GM18867 (cell line): ENCODE results near the gene PLAU.

Source experiments
- ATAC-seq: cut with Tn5 transposase; IDR thresholded peaks from one replicate; pipeline ENCODE4 v1.9.1; 2021; ENCODE audit warnings: mild to moderate bottlenecking, moderate library complexity; ENCODE audit not compliant: unreplicated experiment

PLAU gene

DNA sequence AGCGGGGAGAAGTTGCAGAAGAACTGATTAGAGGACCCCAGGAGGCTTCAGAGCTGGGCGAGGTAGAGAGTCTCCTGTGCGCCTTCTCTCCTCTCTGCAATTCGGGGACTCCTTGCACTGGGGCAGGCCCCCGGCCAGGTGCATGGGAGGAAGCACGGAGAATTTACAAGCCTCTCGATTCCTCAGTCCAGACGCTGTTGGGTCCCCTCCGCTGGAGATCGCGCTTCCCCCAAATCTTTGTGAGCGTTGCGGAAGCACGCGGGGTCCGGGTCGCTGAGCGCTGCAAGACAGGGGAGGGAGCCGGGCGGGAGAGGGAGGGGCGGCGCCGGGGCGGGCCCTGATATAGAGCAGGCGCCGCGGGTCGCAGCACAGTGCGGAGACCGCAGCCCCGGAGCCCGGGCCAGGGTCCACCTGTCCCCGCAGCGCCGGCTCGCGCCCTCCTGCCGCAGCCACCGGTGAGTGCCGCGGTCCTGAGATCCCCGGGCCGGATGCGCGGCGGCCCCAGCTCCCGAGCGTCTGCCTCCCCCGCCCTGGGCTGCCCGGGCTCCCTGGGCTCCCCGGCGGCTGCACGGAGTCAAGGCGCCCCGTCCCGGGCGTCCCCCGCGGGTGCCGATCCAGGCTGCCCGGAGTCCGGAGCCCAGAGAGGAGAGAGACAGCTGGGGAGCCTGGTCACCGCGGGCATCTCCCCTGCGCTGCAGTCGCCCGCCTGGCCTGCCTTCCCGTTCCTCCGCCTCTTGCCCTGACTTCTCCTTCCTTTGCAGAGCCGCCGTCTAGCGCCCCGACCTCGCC, at the start of gene PLAU:
TSS of gene PLAU (plus strand) at position 369 of the 789 bp plus-strand sequence. CDS start 424 bp downstream, outside the sequence.
- ATAC-seq = no peak

DNA sequence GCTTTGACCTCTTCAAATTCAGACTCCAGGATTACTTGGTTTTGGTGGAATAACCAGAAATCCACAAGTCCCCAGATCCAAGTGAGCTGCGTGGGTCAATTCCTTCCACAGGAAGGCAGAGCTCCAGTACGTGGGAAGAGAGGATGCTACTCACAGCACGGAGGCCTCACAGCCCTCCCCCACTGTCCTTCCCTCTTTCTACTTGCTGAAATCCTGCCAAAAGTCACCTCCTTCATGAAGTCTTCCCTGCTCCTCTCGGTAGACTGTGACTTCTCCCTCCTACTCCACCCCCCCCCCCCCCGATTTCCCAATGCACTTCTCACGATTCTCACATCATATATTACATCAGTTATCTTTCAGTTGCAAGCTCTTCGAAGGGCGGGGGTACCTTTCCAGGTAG, 48.9 kb upstream of the PLAU start:
- ATAC-seq = no peak

- ATAC-seq = no peak
Measured at GRCh38 chr10:73863039-73863817, 47.7 kb upstream of the PLAU start.

GRCh38 chr10:73864229-73864628, 46.7 kb upstream of the PLAU start:
- ATAC-seq = no peak

- no peak for ATAC-seq
Measured at GRCh38 chr10:73865107-73865458, 45.8 kb upstream of the PLAU start.

DNA sequence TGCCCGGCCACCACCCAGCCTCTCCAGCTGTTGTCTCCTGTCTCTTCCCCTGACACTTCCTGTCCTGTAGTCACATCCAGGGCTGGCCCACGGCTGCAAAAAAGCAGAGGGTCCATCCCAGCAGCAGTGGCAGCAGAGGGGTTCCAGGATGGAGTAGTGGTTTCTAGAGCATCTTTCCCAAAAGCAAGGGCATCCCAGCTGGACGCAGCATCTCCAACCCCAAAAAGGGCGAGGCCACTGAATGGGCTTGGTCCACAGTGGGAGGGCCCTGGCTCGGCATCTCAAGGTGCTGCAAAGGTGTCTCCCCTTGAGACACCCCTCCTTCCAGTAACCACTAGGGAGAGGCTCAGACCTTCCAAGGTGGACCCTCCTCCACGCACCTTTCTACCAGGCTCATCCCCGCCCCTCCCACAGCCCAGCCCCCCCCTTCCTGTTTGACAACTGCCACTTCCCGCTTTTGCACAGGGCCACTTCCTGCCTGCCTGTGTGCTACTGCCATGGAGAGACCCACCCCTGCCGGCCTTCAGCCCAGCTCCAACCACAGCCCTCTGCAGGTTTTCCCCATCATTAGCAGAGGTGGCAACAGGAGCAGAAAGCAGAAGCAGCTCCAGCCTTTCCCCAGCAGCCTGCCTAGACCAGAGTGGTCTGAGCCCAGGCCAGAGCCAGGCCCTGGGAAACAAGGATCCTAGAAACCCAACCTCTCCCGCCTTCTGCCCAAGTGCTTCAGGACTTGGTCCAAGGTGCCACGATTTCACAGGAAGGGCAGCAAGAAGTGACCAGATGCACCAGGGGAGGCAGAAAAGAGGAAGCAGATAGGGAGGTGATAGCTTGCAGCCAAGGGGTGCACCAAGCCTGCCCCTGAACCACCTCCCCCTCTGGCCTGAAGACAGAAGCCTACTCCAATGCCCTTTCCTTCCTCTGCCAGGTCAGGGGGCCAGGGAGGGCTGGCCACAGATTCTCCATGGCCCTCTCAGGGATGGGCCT, 45.2 kb upstream of the PLAU start:
- ATAC-seq = peak; percentile 48

- no peak for ATAC-seq
Measured at GRCh38 chr10:73866621-73867020, 44.3 kb upstream of the PLAU start.

DNA sequence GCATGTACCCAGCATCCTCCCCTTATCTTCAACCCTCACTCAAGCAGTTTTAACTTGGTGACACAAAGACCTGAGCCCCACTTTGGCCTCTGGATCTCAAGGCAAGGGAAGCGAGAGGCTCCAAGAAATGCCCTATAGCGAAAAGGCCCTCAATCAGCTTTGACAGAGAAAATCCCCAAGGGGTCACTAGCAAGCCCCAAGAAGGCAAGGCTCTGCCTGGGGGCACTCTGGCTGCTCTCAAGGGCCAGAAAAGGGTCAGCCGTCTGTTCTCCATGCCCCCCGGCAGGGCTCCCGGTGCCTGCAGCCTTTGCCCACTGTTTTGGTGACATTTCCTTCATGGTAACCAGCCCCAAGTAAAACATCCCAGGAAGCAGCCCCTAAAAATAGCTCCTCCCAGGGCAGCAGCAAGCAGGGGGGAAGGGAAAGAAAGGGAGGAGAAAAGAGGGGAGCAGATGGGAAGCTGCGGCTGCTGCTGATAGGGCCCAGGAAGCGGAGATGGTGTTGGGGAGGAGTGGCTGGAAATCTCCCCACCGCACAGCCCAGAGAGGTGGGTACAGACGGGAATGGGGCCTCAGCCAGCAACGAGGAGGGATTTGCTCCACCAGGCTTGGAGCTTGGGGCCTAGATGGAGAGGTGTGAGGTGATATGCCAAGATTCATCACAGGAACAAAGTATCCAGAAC, 43.7 kb upstream of the PLAU start:
- no peak for ATAC-seq

DNA sequence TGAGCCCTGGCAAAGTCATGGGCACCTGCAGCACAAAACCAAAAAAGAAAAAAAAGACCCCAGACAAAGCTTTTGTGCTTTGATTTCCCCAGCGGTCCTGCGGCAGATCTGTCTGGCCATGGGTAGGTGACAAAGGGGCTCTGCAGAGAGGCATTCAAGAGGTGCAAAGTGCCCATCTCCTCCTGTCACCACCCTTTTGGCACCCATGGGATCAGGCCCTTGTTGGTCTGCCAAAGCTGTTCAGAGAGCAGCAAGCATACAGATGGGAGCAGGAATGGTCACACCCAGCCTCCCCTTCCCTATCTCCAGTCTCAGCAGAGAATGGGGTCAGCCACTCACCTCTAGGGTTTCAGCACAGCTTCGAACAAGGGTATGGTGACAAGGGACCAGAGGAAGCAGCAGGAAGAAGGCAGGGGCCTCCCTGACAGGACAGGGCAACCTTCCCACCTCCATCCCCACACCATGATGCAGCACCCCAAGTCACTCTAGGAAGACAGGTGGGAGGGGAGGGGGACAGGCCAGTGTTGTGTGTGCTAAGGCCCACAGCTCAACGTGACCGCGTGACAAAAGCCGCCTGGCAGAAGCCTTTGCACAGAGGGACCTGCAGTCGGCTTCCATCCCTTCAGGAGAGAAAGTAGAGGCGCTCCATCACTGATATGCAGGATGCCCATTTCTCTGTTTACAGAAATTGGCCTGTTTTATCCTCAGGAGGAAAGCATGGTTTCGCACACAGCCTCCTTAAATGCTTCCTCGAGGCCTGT, 42.9 kb upstream of the PLAU start:
- ATAC-seq = no peak

DNA sequence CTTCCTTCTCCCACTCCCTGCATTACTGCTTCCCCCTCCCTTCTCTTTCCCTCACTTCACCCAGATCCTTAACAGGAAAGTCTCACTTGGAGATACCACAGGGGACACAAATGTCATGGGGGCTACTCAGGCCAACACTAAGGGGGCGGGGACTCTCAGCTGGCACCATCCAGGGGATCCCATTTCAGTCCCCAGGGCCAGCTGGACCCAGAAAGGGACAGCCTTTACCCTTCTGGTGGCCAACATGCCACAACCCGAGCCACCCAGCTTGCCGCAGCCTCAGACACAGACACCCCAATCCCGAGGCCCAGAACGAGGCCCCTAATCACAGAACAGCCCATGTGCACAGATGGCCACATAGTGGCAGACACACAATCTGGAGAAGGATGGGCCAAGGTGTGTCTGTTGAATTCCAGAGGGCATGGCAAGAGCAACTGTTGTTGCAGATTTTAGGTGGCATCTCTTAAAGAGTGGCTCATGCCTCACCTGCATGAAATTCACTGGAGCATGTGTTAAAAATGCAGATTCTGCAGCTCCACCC, 42.2 kb upstream of the PLAU start:
- ATAC-seq = no peak

DNA sequence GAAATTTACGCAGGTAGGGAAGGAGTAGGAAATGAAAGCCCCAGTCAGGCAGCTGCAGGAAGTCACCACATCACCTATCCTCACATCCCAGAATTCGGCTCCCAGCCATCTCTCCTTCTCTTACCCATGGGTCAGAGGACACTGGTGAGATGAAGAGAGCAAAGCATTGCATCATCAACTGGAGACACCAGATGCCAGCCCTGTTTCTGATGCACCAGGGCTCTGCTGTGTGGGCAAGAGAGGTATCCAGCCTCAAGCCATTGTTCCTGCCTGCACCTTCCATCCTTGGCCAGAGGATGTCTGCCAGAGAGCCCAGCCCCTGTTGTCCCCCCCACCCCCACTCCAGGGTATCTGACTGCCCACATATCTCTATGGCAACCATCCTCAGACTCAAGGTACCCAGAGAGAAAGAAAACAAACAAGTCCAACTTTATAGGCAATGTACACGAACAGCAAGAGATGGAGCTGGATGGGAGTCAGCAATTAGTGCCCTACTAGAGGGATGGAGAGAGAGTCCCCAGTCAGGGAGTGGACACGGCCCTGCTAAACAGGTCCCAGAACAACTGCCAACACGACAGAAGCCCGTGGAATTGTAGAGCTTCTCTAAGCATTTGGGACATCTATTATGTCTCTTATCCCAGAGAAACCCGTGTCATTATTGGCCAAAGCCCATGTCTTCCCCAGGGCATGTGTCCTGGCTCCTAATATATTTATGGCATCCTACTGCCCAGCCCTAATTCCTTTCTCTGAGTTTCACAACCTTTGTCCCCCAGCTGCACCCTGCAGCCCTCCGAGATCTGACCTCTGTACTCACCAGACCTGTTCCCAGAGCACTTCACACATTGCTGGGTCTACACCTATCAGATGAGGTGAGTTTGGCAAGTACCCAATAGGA, 39.4 kb upstream of the PLAU start:
- no peak for ATAC-seq

DNA sequence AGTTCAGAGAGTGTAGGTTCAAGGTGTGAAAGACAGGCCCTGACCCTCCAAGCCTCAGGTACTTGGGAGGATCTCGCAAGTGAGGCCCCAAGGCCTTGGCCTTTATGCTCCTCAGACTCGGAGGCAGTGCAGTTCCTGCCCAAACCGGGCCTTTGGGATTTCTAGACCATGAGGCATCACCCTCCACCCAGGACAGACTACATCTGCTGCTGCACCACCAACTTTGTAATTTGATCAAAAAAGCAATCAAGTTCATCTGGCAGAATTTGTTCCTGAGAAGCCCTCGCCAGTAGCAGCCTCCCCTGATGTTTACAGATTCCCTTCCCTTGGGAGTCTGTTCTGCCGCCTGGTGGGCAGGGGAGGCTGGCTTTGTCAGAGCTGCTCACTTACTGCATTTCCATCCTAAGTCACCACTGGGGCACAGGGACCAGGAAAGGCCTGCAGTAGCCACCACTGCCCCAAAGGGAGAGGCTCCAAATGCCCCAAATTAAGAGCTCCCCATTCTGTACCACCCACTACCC, 38.7 kb upstream of the PLAU start:
- ATAC-seq = no peak

GRCh38 chr10:73873142-73873837, 37.6 kb upstream of the PLAU start:
- ATAC-seq = no peak

DNA sequence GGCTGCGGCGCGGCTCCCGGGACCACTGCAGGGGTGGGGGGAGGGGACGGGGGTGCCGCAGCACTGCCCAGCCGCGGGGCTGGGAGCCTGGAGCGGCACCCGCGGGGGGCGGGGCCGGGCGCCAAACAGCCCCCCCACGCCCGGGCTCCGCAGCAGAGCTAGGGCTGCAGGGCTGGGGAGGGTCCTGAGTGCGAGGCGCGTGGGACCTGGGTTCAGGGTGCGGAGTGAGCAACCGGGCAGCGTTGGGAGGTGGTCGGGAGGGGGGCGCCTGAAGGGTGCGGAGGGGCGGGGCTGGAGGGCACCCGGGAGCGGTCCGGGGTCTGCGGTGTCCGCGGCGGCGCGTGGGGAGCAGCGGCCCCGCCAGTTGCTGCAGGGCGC, 37.1 kb upstream of the PLAU start:
- ATAC-seq = peak; percentile 1

- ATAC-seq = peak; percentile 81
Measured at GRCh38 chr10:73874267-73875138, 36.4 kb upstream of the PLAU start, which contains the start of gene CAMK2G. Gene CAMK2G, minus strand, starts transcription at chr10:73874555. Its CDS starts 94 bp downstream, at chr10:73874461.

GRCh38 chr10:73875139-73875475, 35.8 kb upstream of the PLAU start:
- peak; percentile 16 for ATAC-seq

DNA sequence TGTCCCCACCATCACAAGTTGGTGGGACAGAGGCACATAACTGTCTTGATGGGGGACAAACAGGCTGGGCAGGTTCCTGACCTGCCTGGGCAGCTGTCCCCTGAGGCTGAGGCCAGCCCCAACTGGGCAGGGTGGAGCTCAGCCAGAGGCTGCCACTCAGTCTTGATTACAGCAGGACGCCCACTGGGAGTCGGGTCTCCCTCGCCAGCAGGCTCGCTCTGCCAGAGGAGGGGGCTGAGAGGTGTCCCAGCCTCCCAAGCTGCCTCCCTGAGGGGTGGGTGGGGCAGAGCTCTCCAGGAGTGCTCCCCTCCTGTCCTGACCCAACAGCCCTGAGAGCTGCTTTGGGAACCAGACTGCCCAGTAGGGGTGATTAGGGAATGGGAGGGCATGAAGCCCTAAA, 34.8 kb upstream of the PLAU start:
- no peak for ATAC-seq
